T-helper 2 cell treated with Interferon-gamma antibody and Interleukin-4, amounts not matched to agents 100 ng/mL and 5 ng/mL, for 36 hours (primary cell): Measurements from ENCODE around the gene PTGDS. TPM values are rescaled to one million over a fixed set of nuclear protein-coding genes. Genes with fewer than 3 reads are reported as not detected.

Source experiments
- intact Hi-C: fragments of 100-400 bp; cut with micrococcal nuclease; formaldehyde crosslinking; loops from one replicate; pipeline ENCODE4 v1.15.1; 2023
- total RNA-seq: library from RNA; stranded (reverse); gene quantifications from 2 replicates; pipeline ENCODE4 v1.2.3, GENCODE V29; 2022

Gene PTGDS
- total RNA-seq, 1 donor from 2014 or later, result 6.5 TPM

DNA sequence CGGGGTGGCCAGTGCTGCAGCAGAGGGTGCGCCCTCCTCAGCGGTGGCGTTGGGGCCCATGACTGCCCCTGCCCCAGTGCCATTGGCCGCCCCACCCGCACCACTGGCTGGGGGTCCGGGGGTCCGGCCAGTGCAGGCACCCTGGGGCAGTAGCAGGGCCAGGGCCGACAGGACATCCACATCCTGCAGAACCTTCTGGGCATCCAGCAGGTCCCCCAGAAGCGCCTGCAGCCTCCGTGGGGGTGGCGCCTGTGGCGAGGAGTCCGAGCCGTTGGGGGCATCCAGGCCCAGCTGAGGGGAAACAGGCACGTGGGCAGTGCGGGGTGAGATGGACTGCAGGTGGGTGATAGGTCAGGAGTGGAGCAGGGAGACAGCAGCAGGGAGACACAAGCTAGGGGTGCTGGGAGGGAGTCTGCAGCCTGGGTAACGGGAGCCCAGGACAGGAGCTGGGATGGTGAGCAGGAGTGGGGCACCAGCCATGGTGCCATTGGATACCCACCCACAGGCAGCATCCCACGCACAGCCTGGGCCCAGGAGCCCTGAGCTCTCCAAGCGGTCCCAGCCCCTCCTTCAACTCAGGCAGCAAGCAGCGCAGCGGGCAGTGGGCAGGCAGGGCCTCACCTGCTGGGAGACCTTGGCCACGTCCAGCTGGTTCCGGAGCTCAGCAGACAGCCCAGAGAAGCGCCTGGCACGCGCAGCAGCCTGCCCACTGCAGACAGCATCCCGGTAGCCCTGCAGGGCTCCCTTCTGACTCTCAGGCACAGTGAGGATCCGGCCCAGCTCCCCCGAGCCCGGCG lies 43.7 kb downstream of the PTGDS start:
- intact Hi-C loops, result no loop called here

- intact Hi-C loops, result no loop called here
Observed at GRCh38 chr9:137021568-137021978, 44.3 kb downstream of the PTGDS start.

DNA sequence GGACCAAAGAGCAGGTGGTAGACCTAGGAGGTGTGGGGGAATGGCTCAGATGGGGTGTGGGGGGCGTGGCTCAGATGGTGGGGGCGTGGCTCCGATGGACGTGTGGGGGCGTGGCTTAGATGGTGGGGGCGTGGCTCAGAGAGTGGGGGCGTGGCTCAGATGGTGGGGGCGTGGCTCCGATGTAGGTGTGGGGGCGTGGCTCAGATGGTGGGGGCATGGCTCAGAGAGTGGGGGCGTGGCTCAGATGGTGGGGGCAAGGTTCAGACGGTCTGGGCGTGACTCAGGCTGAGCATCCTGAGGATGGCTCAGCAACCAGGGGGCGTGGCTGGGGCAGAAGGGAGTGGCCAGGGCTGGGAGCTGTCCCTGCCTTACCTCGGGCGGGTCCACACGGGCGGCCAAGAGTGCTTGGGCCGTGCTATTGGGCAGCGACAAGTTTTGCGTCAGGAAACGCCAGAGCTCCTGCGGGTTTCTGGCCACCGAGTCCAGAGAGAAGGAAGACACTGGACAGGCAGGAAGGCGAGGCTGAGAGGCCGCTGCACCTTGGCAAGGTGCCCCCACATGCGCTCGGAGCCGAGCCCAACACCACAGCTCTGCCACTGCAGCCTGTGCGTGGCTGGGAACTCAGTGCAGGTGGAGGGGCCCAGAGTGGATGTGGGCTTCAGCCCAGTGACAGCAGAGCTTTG lies 44.8 kb downstream of the PTGDS start:
- intact Hi-C loops, result loop anchor here (1.0 kb wide), 2 partner anchors 30 to 44 kb away; partner anchors contain the start of gene PAXX

DNA sequence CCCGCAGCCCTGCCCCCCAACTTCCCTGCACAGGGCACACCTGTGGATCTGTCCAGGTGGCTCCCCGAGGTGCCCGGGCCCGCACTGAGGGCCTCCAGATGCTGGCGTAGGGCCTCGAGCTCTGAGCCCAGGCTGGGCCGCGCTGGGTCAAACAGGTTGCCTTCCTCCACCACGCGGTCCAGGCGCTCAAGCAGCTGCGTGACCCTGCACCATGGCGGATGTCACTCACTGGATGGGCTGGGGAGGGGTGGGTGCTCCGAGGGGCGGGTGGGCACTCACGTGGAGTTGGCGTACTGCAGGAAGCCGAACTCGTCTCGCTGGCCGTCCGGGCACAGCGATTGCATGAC lies 45.3 kb downstream of the PTGDS start:
- intact Hi-C loops, result loop anchor here (1.0 kb wide), 2 partner anchors 30 to 44 kb away; partner anchors contain the start of gene PAXX

- intact Hi-C loops, result no loop called here
Observed at GRCh38 chr9:137023157-137023556, 45.9 kb downstream of the PTGDS start.

GRCh38 chr9:137023583-137023991 lies 46.3 kb downstream of the PTGDS start:
- intact Hi-C loops, result no loop called here

DNA sequence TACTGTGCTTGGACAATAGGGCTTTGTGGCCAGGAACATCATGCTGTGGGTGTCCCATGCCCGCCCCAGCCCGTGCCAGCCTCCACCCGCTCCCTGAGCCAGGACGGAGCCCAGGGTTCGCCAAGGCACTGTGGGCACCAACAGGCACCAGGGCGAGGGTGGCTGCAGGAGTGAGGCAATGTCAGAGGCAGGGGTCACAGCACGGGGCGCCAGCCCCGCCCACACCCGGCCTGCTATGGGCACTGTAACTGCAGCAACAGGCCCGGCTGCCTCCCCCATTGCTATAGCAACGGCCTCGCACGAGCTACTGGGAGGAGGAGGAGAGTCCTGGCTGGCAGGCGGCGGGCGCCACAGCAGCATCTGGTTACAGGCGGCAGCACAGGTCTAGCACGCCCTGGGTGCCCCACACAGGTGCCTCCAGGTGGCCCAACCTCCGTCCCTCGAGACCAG lies 48.2 kb downstream of the PTGDS start:
- intact Hi-C loops, result loop anchor here (5.0 kb wide), 1 partner anchor 42 kb away; no protein-coding TSS in a partner anchor

GRCh38 chr9:137026384-137026783 lies 49.1 kb downstream of the PTGDS start:
- intact Hi-C loops, result loop anchor here (5.0 kb wide), 1 partner anchor 41 kb away; no protein-coding TSS in a partner anchor

DNA sequence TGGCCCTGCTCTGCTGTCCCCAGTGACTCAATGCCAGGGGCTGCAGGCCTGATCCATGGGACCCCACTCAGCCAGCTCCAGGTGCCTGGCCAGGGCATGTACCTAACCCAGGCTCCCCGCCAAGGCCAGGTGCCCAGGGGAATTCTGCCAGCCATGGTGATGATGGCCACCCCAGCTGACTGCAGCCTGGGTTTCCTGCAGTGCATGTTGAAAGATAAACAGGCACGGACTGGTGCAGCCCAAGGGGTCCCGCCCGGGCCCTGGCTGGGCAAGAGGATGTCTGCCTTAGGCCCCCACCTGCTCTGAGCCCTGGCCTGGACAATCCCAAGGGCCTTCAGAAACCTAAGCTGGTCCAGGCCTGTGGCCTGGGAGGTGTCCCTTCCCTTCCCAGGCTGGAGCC lies 49.5 kb downstream of the PTGDS start:
- intact Hi-C loops, result loop anchor here (5.0 kb wide), 1 partner anchor 40 kb away; no protein-coding TSS in a partner anchor

DNA sequence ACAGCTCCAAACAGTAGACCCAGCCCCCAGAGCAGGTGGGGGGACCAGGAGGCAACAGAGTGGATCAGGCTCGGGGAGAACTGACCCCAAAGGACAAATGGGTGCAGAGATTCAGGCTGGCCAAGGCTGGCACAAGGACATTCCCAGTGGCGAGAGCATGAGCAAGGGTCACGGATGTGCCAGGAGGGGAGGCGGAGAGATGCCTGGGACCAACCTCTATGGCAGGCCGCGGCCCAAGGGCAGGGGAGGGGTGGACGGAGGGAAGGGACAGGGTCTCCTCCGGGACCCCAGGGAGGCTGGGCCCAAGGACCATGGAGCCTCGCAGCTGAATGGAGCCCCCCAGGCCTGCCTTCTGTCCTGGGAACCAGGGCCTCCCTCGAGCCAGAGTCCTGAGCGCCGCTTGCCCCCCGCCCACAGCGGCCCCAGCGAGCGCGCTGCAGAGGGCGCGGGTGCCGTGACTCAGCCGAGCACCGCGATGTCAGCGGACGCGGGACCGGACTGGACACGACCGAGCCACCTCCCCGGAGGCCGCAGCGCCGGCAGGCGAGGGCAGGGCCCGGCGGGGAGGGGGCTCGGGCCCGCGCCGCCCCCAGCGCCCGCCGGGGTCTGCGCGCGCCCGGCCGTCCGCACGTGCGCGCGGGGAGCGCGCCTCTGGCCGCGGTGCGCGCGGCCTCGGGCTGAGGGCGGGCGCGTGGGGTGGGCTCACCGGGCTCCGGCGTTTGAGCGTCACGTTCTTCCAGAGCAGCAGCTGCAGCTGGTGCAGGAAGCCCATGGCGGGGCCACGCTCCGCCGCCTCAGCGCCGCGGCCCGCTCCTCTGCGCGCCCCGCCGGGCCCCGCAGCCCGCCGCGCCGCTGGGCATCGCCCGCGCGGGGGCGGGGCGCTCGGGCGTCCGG lies 50.3 kb downstream of the PTGDS start, which contains the start of gene ABCA2:
ABCA2 (minus strand) TSS at position 869 of the 894 bp plus-strand sequence; CDS start at position 772, 97 bp downstream.
- intact Hi-C loops, result loop anchor here (2.0 to 5.0 kb wide), 2 partner anchors 40 to 179 kb away; partner anchors contain the start of gene PHPT1

DNA sequence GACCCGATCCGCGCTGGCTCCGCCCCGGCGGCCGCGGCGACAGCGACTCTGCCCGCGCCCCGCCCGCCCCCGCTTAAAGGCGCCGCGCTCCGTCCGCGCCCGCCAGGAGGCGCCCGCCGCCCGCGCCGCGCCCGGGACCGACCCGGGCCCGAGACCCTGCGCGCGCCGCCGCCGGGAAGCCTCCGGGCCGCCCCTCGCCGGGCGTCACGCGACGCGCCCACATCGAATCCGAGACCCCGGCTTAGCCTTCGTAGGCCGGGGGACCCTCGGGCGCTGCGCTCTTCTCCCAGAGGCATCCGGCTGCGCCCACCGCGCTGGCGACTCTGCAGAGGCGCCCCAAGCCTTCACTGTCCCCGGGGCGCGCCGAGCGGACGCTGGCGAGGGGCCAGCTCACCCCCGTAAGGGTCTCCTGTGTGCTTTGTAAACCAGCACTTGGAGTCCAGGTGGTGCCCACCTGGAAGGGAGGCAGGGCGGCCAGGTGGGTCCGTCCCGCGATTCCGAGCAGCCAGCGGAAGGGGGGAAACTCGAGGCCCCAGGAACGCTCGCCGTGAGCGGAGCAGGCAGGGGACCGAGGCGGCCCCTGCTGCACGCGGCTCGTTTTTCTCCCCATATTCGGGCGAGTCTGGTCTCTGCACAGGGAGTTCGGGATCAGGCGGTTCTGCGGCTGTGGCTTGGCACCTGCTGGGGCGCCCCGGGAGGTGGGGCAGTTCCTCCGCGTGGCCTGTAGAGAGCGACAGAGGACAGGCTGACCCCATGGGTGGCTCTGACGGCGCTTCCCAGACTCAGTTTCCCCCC lies 51.2 kb downstream of the PTGDS start:
- intact Hi-C loops, result loop anchor here (2.0 to 5.0 kb wide), 2 partner anchors 39 to 180 kb away; partner anchors contain the start of gene PHPT1

DNA sequence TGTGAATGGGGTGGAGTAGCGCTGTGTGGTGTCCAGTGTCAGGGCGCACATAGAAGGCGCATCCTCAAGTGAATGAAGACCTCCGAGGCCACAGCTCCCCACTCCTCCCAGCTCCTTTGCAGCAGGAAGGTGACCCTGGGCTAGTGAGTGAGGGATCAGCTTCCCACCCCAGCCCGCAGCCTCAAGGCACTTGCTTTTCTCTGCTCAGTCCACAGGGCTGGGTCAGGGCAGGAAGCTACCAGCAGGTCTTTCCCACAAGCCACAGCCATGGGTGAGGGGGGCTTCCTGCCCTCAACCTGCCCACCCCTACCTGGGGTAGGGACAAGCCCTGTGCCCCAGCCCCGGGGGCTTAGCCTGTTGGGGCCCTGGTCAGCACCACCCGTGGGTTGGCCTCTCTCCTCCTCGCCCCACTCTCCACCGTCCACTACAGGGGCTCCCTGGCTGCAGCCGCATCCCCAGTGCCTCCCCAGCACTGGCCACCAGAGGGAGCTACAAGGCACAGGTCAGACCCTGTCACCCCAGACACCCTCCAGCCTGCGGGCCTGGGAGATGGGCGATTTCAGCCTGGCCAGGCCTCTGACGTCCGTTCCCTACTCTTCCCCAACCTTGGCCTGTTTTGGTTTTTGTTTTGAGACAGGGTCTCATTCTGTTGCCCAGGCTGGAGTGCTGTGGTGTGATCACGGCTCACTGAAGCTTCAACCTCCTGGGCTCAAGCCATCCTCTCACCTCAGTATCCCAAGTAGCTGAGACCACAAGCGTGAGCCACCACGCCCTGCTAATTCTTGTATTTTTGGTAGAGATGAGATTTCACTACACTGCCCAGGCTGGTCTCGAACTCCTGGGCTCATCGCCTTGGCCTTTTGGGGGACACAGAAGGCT lies 52.0 kb downstream of the PTGDS start:
- intact Hi-C loops, result loop anchor here (2.0 to 5.0 kb wide), 2 partner anchors 38 to 180 kb away; partner anchors contain the start of gene PHPT1

GRCh38 chr9:137030006-137030405 lies 52.7 kb downstream of the PTGDS start:
- intact Hi-C loops, result no loop called here

DNA sequence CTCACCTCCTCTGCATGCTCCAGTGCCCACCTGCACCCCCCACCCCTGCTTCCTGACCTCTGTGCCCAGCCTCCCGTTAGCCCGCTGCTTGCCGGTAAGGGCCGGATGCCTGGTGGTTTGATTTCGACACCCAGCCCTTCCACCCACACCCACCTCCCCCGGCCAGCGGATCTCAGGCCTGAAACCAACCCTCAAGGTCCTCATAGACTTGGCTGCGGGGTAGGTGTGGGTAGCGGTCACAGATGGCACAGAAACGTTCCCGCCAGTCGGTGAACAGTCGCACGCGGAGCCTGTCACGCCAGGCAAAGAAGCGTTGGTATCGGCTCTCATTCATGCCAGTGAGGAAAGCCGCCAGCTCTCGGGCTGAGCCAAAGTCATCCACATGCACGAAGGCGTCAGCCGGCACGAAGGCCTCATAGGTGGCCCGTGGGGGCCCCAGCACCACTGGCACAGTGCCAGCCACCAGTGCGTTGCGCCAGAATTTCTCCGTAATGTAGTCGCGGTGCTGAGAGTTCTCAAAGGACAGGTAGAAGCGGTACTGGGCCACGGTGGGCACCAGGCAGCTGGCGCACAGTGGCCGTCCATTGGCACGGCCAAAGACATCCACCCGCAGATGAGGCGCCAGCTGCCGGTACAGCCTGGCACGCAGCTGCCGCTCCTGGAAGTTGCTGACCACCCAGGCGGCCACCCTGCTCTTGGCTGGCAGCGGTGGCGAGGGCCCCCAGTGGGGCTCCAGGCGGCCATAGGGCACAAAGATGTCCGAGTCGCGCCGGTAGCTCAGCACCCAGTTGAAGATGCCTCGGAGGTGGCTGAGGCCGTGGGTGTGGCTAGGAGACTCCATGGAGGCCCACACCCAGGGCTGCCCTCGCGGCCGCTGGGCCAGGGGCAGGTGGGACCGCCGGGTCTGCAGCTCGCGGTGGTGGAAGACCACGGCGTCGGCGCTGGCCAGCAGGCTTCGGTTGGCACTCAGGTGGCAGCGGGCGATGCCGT lies 53.5 kb downstream of the PTGDS start:
- intact Hi-C loops, result no loop called here
